Measurements from ENCODE around the gene DNAAF8.

Gene DNAAF8

GRCh38 chr16:4695473-4696171, 38.7 kb upstream of the DNAAF8 start:
- DNase-seq (ENCODE audit: low read depth) = no peak

- no peak for DNase-seq (ENCODE audit: low read depth)
Measured at GRCh38 chr16:4696172-4696904, 38.0 kb upstream of the DNAAF8 start.

- DNase-seq (ENCODE audit: low read depth) = no peak
Measured at GRCh38 chr16:4696905-4697847, 37.2 kb upstream of the DNAAF8 start.

GRCh38 chr16:4697848-4698291, 36.5 kb upstream of the DNAAF8 start:
- DNase-seq (ENCODE audit: low read depth) = no peak

GRCh38 chr16:4698321-4699045, 35.9 kb upstream of the DNAAF8 start:
- no peak for DNase-seq (ENCODE audit: low read depth)

GRCh38 chr16:4699046-4699556, 35.2 kb upstream of the DNAAF8 start:
- no peak for DNase-seq (ENCODE audit: low read depth)

GRCh38 chr16:4700380-4700996, 33.8 kb upstream of the DNAAF8 start:
- no peak for DNase-seq (ENCODE audit: low read depth)

- DNase-seq (ENCODE audit: low read depth) = no peak
Measured at GRCh38 chr16:4700997-4701743, 33.2 kb upstream of the DNAAF8 start.

- no peak for DNase-seq (ENCODE audit: low read depth)
Measured at GRCh38 chr16:4701791-4702465, 32.4 kb upstream of the DNAAF8 start.

- DNase-seq (ENCODE audit: low read depth) = no peak
Measured at GRCh38 chr16:4702466-4702808, 31.9 kb upstream of the DNAAF8 start.

GRCh38 chr16:4703906-4704305, 30.4 kb upstream of the DNAAF8 start:
- no peak for DNase-seq (ENCODE audit: low read depth)

- no peak for DNase-seq (ENCODE audit: low read depth)
Measured at GRCh38 chr16:4704491-4704890, 29.8 kb upstream of the DNAAF8 start.

GRCh38 chr16:4704913-4705312, 29.4 kb upstream of the DNAAF8 start:
- DNase-seq (ENCODE audit: low read depth) = no peak

- DNase-seq (ENCODE audit: low read depth) = no peak
Measured at GRCh38 chr16:4706871-4707270, 27.5 kb upstream of the DNAAF8 start.

GRCh38 chr16:4709481-4709880, 24.9 kb upstream of the DNAAF8 start:
- DNase-seq (ENCODE audit: low read depth) = no peak

- no peak for DNase-seq (ENCODE audit: low read depth)
Measured at GRCh38 chr16:4713663-4714501, 20.5 kb upstream of the DNAAF8 start.

- DNase-seq (ENCODE audit: low read depth) = no peak
Measured at GRCh38 chr16:4714996-4715395, 19.3 kb upstream of the DNAAF8 start.

- DNase-seq (ENCODE audit: low read depth) = no peak
Measured at GRCh38 chr16:4718466-4718865, 15.9 kb upstream of the DNAAF8 start.

All from T follicular helper cell (primary cell).